GM23248 (cell line): ENCODE data around the gene INSRR.

ENCODE experiments used
- EZH2 ChIP-seq: fragments of 200-600 bp; sonication (generic); IDR thresholded peaks from 2 replicates; pipeline ENCODE4 v1.6.1; 2018; ENCODE audit warnings: antibody characterized with exemption, mild to moderate bottlenecking; ENCODE audit not compliant: insufficient read depth, poor library complexity, severe bottlenecking
- EZH2phosphoT487 ChIP-seq: fragments of 200-600 bp; sonication (generic); IDR thresholded peaks from 2 replicates; pipeline ENCODE4 v1.6.1; 2018; ENCODE audit warnings: antibody characterized with exemption, moderate library complexity, mild to moderate bottlenecking, low read depth; ENCODE audit not compliant: insufficient read depth

DNA sequence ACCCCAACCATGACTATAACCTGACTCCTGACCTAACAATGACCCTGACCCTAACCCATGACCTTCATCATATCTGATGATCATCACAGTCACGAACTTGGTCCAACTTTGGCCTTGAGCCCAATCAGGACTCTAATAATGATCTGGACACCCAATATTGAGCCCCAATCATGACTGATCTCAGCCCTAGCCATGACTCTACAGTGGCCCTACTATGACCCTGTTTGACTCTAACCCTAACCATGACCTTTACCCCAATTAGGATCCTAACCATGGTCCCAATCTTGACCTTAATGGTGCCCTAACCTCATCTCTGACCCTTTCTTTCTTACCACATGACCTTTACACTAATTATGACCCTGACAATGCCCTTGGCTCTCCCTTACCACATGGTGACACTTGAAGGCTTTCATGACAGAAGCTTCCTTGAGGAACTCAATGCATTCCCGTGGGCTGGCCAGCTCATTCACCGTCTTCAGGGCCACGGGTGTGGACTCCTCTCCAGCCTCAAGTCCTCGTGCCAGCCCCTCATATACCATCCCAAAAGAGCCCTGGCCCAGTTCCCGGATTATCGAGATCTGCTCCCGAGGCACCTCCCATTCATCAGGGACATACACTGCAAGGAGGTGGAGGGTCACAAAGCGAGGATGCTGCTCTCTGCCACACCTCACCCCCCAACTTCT, 16.2 kb downstream of the INSRR start:
- no peak for TF ChIP-seq EZH2
- TF ChIP-seq EZH2phosphoT487 = no peak
